ENCODE data around the gene NPHP4. TPM values are rescaled to one million over a fixed set of nuclear protein-coding genes. Genes with fewer than 3 reads are reported as not detected.
"Not testable (repeated sequence)": the region's sequence is repeated elsewhere in the genome, so short reads cannot be mapped to it uniquely, and the experiment has no call there.

The NPHP4 gene
- polyA plus RNA-seq, 1 donor: 4.1 TPM

DNA sequence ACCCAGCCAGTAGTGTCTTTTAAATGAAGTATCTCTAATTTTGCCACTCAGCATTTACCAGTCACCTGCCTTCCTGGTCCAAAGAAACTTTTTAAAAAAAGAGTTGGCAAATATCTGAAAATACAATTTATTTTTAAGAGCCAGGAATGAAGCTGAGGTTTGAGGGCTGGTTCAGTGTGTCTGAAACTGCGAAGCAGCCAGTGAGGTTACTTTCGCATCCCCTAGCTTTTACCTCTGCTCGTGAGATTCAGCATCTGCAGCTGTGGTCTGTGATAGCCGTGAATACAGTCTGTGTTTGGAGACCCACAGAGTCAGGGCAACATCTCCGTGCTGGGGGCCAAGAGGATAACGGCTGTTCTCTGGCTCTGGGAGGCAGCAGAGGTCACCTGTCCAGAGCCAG is 32.2 kb upstream of the NPHP4 start:
- no peak for DNase-seq (ENCODE audit: low read depth)

DNA sequence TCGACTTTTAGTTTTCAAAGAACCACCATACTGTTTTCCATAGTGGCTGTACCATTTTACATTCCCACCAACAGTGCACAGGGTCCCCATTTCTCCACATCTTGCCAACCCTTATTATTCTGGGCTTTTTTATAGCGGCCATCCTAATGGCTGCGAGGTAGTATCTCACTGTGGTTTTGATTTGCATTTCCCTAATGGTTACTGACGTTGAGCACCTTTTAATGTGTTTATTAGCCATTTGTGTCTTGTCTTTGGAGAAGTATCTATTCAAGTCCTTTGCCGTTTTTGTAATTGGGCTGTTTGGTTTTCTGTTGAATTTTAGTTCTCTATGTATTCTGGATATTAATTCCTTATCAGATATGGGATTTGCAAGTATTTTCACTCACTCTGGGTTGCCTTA is 31.1 kb upstream of the NPHP4 start:
- DNase-seq (ENCODE audit: low read depth): no peak

DNA sequence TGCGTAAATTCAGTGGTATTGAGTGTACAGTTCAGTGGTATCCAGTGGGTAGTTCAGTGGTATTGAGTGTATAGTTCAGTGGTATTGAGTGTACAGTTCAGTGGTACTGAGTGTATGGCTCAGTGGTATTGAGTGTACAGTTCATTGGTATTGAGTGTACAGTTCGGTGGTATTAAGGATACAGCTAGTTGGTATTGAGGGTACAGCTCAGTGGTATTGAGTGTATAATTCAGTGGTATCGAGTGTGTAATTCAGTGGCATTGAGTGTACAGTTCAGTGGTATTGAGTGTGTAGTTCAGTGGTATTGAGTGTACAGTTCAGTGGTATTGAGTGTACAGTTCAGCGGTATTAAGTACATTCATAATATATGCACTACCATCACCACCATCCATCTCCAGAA is 30.0 kb upstream of the NPHP4 start:
- DNase-seq (ENCODE audit: low read depth): no peak

DNA sequence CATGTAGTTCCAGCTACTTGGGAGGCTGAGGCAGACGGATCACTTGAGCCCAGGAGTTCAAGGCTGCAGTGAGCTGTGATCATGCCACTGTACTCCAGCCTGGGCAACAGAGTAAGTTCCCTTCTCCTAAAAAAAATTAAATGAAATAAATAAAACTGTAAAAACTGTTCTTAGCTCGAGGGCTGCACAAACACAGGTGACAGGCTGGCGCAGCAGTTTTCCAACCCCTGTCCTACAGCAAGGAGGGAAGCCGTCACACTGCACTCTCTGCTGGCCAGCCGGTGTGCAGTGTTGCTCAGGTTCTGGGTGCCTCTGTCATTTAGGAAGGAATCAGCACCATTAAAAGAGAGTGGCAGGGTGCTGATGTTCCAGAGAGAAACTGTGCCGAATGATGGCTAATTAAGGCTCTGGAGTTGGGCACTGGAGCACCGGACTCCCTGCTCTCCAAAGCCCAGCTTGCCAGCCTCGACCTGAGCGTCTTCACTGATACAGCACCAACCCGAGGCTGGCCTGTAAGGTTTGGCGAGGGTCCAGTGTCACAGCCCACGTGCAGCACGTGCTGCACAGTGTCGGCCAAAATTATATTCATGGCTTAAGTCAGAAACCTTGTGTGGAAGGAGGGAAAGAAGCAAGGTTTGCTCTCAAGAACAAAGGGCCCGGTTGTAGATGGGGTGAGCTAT is 27.1 kb upstream of the NPHP4 start:
- no peak for DNase-seq (ENCODE audit: low read depth)

DNA sequence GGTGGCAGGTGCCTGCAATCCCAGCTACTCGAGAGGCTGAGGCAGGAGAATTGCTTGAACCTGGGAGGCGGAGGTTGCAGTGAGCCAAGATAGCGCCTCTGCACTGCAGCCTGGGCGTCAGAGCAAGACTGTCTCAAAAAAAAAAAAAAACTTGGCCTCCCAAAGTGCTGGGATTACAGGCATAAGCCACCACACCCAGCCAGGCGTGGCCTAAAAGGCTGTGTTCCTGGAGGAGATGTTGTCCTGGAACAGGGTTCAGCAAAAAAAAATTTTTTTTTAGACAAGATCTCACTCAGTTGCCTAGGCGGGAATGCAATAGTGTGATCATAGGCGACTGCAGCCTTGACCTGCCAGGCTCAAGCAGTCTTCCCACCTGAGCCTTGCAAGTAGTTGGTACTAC is 25.4 kb upstream of the NPHP4 start:
- DNase-seq (ENCODE audit: low read depth): not testable (repeated sequence)

DNA sequence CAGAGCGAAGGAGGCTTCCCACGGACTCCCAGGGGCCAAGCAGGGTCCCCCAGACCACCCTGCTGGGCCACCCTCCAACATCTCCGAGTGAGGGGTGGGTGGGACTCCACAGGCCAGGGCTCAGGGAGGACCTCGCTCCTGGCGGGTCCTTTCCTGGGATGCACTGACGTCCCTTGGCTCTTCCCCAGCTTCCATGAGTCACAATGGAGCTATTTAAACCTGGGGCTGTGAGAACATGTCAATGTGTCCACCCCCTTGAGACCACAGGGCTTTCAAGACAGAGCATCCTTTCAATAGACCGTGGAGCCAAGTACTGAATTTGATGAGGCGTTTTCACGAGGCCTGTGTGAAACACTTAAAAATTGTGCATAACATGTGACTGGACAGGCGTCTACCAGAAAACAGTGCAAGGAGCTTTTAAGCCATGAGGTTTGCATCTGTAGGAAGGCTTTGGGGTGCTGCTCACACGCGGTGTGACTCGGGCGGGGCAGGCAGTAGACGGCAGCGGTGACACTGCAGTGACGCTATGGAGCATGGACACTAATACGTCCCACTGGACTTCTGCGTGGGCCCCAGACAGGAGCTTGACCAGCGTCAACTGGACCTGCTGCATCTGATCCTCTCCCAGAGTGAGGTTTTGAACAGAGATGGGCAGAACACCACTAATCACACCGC is 24.1 kb upstream of the NPHP4 start:
- DNase-seq (ENCODE audit: low read depth): no peak

DNA sequence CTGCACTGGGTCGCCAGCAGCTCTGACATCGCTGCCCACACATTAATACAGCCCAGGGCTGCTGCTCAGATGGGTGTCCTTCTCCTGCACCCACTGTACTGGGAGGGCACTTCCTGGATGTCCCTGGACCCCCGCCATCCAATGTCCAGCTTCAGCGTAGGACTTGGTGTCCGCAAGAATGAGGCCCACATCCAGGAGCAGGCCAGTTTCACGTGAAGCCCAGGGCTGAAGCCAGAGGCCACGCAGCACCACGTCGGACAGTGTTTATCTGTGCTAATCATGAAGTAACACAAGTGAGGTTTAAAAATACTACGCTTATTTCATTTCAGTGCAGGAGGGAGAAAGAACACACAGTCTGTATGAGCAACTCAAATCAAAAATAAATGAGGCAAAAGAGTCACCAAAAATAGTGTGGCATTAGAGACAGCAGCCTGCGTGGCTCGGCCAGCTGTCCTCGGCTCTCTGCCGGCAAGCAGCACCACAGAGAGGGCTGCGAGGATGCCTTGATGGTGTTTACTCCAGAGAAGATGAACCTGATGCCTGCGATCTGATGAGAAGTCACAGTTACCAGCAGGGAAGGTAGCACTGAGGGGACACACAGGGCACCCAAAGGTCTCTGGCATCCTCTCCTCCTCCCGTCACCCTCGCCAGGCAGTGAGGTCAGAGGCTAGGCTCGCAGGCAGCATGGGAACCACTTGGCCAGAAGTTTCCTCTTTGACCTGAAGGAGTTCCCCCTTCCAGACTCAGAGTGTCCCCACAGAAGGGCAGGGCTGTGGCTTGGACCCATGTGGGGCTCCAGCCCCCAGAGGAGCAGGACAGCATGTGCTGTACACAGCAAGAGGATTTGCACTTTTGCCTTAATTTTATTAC is 22.1 kb upstream of the NPHP4 start:
- no peak for DNase-seq (ENCODE audit: low read depth)

DNA sequence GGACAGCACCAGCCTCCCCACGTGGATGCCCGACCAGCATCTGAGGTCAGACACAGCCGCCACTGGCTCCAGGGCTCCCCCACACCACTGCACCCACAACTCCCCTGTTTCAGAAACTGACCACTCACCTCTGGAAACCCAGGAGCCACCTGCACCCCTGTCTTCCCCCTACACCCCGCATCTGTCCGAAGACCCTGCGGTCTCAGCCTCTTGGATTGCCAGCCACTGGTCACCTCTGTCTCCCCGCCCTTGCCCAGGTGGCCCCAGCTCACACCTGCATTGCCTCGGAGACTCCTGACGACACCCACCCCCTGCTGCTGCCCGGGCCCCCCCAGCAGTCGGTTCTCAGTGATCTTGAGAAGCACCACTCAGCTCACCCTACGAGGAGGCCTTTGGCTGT is 21.3 kb upstream of the NPHP4 start:
- DNase-seq (ENCODE audit: low read depth): no peak

DNA sequence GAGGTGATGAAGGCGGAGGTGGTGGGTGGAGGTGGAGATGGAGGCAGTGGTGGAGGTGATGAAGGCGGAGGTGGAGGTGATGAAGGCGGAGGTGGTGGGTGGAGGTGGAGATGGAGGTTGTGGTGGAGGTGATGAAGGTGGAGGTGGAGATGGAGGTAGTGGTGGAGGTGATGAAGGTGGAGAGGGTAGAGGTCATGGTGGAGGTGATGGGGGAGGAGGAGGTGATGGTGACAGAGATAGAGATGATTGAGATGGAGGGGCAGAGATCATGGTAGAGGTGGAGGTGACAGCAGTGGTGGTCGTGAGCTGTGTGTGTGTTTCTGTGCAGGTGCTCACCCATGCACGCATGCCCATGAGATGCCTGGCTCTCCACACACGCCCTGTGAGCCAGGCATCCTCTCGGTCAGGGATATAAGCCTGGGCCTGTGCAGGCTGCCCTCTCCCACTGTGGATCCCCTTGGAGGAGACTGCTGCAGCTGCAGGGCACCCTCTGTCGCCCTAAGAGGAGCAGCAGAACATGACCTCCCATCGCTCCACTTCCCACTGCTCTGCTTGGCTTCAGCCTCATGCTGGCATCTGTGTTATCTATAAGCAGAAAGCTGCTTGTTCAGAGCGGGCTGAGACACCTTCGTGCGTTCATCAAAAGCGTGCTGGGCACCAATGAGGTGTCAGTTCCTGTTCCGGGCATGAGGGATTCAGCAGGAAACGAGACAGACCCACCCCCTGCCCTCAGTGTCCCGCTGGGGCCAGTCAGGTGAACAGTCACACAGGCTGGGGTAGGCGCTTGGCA is 20.5 kb upstream of the NPHP4 start:
- DNase-seq (ENCODE audit: low read depth): no peak

DNA sequence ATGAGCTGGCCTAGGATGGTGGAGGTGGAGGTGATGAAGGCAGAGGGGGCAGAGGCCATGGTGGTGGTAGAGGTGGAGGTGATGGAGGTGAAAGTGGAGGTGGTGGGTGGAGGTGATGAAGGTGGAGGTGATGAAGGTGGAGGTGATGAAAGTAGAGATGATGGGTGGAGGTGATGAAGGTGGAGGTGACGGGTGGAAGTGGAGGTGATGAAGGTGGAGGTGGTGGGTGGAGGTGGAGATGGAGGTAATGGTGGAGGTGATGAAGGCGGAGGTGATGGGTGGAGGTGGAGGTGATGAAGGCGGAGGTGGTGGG is 19.7 kb upstream of the NPHP4 start:
- no peak for DNase-seq (ENCODE audit: low read depth)

DNA sequence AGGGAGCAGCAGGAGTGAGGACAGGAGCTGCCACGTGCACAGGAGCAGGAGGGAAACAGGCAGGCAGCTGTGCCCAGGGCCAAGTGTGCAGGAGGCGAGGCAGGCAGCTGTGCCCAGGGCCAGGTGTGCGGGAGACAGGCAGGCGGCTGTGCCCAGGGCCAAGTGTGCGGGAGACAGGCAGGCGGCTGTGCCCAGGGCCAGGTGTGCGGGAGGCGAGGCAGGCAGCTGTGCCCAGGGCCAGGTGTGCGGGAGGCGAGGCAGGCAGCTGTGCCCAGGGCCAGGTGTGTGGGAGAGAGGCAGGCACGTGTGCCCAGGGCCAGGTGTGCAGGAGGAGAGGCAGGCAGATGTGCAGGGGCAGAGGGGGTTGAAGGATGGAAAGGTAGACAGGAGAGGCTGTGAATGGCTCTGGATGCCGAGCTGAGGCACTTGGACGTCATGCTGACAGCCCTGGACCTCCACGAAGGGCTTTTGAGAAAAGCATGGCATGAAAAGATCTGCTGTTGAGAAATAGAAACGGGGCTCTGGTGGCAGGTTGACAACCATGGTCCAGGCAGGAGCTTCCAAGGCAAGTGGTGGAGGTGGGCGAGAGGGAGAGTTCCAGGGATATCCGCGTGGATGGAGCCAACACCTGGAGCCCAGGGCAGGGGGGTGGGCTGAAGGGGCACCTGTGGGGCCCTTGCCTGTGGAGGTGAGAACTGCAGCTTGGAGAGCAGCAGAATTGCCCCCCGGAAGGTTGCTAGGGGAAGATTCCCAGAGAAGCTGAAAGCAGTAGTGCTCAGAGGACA is 19.1 kb upstream of the NPHP4 start:
- no peak for DNase-seq (ENCODE audit: low read depth)

DNA sequence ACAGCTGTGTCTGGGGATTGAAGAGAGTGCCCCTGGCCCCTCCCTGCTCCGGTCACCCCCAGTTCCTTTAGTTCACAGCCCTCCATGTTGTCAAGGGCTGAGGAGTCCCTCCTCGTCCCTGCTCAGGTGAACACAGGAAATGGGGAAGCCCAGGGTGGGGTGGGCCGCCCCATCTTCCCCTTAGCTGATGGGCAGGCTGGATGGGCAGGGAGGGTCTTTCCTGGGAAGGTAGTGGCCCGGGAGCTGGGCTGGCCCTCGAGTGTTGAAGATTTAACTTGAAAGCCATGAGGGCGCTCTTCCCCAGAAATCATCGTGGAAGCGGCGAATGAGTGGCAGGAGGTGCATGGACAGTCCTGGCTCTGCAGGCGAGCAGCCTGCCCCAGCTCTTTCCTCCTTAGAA is 18.3 kb upstream of the NPHP4 start:
- no peak for DNase-seq (ENCODE audit: low read depth)

DNA sequence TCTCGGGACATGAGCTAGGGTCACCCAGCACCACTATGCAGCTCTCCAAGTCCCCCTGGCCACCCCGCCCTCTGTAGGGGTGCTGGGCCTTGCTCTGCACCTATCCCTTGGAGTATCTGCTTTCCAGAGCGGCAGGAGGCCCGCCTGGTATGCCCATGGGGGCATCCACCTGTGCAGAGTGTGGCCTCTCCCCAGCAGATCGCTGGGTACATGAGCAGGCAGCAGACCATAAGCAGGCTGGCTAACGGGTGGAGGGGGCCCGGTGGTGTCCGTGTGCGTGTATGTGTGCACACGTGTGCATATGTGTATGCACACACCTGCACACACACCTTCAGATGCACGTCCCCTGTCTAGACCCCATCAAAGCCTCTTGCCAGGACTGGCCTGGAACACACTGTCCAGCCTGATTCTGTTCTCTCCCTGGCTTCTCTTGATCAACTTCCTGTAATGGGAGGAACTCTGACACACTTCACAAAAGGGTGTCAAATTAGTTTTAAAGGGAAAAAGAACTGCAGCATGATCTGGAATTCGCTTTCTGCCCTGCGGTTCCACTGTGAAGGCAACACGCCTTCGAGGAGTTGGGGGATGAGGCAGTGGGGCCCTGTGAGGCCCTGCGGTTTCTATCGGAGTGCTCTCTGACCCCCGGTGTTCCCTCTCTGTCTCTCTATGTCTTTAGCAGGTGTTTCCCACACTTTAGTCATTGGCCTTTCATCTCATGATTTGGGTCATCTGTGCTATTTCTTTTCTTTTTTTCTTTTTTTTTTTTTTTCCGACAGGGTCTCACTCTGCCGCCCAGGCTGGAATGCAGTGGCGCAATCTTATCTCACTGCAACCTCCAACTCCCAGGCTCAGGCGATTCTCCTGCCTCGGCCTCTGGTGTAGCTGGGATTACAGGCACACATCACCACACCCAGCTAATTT is 17.2 kb upstream of the NPHP4 start:
- no peak for DNase-seq (ENCODE audit: low read depth)

DNA sequence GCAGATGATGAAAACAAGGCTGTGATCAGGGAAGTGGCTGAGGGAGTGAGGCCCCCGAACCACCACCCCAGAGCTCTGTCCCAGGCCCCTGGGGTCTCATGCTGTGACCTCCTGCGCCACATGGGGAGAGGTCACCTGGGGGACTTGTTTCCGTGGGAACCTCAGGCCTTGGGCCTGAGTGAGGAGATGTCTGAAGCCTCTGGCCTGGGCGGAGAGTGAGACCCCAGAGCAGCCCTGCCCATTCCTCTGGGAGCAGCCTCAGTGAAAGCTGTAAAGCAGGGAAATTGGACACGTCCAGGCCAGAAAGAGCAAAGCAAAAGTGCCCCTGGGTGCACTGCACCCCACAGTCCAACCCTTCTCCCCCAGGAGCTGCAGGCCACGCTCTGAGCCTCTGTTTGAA is 16.5 kb upstream of the NPHP4 start:
- DNase-seq (ENCODE audit: low read depth): no peak

DNA sequence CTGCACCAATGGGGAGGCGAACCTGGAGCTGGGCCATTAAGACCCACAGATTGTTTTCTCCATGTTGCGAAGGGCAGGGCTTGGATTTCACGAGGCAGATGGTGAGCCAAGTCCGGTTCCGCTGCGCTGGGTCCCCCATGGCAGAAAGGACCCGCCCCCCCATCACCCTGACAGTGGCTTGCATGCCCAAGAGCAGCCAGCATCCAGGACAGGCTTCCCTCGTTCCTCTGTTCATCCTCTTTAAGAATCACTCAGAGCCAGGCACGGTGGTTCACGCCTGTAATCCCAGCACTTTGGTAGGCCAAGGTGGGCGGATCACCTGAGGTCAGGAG is 15.8 kb upstream of the NPHP4 start:
- no peak for DNase-seq (ENCODE audit: low read depth)

DNA sequence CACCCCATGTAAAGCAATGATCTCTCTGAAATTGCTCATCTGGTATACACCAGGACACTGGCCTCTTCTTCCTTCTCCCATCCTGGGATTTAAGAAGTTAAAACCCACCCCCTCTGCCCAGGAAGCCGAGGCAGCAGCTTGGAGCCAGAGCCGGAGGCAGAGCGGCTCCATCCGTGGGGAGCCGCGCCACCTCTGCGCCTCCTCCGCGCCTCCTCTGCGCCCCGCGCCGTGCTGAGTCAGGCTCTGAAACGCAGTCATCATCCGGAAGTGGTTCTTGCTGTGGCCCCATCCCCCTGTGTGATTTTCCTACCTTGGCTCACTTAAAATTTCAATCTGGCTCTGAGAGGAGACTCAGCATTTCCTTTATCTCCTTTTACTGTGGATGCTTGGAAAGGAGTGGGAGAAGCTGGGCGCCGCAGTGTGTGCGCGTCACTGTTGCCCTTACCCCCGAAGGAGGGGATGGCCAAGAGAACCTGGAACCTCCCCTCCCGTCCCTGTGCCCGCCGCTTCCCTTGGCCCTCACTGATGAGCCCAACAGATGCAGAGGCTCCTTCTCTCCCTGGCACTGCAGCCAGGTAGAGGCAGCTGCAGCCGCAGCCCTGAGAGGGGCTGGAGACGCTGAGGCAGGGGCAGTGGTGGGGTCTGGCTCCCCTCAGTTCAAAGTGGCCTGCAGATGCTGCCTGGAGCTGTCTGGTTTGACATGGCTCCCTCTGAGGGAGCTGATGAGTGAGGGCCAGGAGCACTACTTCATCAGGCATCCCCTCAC is 15.3 kb upstream of the NPHP4 start:
- no peak for DNase-seq (ENCODE audit: low read depth)

DNA sequence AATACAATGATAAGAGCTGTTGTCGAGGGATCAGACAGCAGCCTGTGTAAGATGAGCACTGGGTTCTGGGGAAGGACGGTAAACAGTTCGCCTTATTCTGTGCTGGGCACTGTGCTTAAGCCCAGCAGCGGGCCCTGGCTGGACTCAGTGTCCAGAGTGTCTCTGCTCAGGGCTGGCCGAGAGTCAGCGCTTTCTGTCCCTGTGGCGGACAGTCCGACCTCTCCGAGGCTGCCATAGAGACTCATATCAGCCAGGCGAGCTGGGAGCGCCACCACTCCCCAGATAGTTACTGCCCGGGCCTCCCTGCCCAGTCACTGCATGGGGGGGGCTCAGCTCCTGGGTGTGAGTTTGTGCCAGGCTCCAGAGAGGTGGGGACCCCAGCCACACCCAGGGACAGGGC is 14.7 kb upstream of the NPHP4 start:
- no peak for DNase-seq (ENCODE audit: low read depth)

DNA sequence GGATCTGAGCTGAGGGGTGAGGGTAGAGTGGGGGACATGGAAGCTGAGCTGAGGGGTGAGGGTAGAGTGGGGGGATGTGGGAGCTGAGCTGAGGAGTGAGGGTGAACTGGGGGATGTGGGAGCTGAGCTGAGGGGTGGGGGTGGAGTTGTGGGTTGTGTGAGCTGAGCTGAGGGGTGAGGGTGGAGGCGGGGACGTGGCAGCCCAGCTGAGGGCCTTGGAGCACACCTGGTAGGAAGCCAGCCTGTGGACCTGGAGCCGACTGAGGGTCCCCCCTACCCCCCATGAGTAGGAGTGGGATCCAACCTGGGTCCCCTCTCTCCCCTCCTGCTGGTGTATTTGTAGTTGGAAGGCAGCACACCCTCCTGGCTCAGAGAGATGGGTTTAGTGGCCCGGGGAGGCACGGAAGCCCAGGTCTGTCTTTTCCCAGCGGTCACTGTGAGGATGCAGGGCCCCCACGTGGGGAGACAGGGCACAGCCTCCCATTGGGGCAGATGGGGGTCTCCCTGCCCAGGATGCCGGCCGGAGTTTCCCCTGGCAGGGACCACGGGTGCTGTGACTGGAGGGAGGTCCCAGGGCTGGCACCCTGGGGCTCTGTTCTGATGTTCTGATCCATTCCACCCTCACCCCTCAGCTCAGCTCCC is 13.2 kb upstream of the NPHP4 start:
- no peak for DNase-seq (ENCODE audit: low read depth)
